CD4-positive, alpha-beta T cell treated with Interleukin-15 for 1 hour (primary cell): ENCODE data around the gene PABPN1.

Experiments
- DNase-seq: peaks from one replicate; pipeline ENCODE4 v3.0.0-alpha.2; 2020

PABPN1 gene

DNA sequence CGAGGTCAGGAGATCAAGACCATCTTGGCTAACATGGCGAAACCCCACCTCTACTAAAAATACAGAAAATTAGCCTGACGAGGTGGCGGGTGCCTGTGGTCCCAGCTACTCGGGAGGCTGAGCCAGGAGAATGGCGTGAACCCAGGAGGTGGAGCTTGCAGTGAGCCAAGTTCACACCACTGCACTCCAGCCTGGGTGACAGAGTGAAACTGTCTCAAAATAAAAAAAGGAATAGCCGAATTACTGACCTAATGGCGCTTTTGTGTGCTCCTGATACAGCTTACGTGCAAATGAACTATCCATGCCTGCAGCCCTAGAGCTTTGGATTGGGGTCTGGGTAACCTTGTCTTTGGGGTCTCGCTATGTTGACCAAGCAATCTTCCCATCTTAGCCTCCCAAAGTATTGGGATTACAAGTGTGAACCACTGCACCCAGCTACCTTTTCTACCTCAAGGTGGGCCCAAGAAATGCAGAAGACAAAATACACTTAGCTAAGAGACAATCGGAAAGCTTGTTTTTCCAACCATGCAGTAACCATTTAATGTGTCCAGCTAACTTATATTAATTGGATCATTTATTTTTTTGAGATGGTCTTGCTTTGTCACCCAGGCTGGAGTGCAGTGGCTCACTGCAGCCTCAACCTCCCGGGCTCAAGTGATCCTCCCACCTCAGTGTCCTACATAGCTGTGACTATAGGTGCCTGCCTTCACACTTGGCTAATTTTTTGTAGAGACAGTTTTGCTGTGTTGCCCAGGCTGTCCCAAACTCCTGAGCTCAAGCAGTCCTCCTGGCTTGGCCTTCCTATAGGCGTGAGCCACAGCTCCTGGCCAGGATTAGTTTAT lies 5.5 kb downstream of the PABPN1 start:
- DNase-seq: no peak

DNA sequence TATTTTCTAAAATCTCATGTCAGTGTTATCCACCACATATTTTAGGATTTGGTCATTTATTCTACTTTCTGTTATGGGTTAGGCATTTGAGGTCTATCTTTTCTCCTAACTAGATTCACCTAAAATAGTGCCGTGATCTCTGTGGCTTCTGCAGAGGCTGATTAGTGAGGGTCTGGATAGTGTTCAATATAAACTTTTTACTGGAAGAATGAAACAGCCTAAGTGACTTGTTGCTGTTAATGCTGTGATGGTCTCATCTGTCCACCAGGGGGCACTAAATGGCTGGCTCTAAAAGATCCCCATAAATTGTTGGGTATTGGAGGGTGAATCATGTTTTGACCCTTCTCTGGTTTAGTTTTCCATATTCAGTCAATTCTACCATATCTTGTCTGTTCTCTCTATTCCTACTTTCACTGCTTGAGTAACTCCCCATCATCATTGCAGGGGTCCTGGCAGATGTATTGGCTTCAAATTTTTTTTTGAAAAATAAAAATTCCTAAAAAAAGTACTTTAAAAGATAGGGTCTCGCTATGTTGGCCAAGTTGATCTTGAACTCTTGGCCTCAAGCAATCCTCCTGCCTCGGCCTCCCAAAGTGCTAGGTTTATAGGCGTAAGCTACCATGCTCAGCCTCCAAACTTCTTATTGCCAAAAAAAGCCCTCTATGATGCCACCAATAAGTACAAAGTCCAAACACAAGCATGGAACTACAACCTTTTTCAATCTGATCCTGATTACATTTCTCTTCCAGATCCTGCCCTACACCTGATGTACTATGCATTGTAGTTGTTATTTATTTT lies 6.9 kb downstream of the PABPN1 start:
- DNase-seq: peak; percentile 63

DNA sequence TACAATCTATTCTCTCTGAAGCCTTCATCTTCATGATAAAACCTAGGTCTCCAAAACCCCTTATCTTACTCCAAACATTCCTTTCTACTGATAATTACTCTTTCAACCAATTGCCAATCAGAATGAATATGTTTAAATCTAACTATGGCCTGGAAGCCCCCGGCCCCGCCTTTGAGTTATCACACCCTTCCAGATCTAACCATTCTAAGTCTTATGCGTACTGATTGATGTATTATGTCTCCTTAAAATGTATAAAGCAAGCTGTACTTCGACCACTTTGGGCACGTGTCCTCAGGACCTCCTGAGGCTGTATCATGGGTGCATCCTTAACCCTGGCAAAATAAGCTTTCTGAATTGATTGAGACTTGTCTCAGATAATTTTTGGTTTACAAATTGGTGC lies 14.4 kb downstream of the PABPN1 start:
- no peak for DNase-seq

DNA sequence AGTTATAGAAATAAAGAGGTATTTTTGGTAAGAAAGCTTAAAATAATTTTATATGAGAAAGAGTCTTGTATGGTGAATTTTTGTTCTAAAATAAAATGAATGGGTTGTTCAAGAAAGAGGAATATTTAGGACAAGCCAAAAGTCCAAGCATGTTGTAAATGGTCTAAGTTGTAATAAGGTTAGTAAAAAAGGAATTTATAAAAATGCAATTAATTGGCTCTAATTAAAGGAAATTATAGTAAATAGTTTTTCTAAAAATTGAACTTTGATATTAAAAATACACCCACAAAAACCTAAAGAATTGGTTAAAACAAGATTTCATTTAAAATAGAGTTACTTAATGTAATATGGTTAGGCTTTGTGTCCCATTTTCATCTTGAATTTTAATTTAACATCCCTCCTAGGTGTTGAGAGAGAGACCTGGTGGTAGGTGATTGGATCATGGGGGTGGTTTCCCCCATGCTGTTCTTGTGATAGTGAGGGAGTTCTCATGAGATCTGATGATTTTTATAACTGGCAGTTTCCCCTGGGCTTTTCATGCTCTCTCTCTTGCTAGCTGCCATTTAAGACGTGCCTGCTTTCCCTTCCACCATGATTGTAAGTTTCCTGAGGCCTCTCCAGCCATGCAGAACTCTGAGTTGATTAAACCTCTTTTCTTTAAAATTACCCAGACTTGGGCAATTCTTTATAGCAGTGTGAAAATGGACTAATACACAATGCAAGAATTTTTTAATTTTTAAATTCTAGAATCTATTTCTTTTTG lies 18.4 kb downstream of the PABPN1 start:
- no peak for DNase-seq

DNA sequence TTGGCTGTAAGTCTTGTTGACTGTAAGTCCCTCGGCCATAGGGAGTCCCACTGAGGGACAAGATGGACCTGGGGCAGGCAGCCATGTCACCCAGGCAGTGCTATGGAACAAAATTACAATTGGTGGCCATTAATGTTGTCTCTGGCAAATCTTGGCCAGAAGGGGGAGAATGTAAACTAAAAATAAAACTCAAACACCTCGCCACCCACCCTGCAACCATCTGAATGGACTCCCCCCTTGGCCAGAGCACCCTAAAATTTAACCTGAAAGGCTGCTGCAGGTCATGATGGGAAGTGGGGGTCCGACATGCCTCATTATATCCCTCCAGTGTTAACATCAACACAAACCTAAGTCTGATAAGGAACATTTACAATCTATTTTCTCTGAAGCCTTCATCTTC lies 23.2 kb downstream of the PABPN1 start:
- DNase-seq: no peak

DNA sequence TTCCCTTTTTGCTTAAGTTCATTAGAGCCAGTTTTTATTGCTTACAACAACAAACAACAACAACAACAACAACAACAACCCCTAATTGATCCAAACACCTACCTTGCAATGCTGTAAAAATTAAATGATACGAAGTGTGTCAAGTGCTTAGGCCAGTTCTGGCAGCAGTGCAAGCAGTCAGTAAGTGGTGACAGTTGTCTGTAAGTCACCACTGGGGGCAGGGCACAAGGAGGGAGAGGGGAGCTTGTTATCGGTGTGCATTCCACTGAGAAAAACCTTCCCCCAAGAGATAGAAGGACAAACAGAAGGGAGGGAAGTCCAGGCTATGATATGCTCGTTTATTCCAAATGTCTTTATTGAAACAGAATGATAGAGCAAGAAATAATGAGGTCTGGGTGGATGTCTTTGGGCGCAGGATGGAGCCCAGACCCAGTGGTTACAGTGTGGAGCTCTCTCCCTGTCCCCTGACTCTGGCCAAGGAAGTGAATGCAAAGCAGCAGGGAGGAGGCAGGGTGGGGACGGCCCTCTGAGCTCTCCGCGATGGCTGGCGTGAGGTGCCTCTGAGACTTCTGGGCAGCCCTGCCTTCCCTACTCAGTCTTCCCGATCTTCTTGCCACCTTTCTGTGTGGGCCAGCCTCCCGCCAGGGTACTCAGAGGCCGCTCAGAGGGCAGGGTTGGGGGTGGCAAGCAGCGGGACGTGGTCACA lies 24.9 kb downstream of the PABPN1 start:
- no peak for DNase-seq

DNA sequence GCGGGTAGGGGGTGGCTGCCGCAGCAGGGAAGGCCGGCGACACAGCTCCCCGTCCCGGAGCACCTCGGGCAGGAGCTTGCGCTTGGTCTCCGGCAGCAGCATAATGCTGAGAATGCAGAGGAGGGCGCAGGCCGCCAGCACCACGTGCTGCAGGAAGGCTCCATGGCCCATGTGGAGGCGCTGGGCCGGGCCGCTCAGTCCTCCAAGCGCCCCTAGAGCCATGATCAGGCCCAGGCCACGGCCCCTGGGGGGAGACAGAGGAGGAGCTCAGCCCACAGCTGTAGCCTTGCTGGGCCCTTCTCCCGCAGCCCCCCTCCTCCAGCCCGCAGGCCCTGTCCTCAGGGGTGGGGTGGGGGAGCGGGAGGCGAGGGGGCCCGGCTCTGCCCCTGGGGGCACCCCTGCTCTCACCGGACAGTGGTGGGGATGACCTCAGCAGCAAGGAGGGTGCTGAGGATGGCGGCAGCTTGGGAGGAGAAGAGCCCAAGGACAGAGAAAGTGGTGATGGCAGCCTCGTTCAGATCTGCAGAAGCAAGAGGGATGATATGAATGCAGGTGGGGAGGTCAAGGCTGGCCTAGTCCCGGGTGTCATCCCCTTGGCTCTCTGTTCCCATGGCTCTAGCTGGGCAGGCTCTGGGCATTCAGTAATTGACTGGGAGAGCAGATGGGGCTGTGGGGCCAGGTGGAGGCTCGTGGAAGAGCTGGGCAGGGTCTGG lies 25.6 kb downstream of the PABPN1 start:
- no peak for DNase-seq

DNA sequence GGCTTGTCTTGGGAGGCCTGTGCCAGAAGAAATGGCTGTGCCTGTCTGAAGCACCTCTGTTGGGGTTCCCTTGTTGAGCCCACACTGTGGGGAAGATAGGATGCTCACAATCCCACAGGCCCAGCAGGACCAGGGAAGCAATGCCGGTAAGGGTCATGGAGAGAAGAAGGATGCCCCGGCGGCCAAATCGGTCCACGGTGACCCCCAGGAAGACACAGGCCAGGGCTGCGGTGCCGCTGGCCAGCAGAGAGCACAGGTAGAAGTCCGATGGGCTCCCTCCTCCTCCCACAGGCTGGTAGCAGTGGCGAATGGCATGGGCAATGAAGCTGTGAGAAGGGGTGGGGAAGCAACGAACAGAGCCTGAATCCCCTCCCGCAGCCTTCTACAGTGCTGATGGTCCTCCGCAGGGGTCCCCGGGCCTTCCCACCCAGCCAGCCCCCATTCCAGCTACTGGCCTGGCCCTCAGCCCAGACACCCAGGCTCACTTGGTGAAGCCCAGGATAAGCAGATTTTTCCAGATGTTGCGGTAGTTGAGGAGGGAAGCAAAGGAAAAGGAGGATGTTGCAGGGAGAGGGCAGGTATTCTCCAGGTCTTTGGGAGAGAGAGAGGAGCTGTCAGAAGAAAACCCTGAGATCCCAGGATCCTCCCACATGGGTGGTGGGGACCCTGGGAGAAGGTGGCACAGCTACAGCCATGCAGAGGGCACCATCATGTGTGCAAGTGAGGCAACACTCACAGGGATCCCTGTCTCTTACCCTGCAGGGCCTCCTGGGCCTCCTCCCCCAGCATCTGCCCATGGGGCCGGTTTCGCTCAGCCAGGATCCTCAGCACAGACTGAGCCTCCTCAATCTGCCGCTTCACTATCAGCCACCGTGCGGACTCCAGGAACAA lies 26.4 kb downstream of the PABPN1 start:
- no peak for DNase-seq

DNA sequence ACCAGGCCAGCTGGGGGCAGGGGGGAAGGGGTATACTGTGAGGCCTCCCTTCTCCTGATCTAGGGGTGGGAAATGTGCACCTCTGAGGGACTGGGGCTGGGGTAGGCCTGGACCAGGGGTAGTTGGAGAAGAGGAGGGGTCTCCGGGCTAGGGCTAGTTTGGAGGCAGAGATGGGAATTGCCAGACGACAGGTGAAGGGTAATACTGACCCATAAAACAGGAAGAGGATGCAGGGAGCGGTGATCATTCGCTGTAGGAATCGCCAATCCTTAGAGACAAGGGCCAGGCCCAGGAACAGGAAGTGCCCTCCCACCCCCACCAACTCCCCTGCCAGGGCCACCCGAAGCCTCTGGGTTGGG lies 27.0 kb downstream of the PABPN1 start:
- no peak for DNase-seq

DNA sequence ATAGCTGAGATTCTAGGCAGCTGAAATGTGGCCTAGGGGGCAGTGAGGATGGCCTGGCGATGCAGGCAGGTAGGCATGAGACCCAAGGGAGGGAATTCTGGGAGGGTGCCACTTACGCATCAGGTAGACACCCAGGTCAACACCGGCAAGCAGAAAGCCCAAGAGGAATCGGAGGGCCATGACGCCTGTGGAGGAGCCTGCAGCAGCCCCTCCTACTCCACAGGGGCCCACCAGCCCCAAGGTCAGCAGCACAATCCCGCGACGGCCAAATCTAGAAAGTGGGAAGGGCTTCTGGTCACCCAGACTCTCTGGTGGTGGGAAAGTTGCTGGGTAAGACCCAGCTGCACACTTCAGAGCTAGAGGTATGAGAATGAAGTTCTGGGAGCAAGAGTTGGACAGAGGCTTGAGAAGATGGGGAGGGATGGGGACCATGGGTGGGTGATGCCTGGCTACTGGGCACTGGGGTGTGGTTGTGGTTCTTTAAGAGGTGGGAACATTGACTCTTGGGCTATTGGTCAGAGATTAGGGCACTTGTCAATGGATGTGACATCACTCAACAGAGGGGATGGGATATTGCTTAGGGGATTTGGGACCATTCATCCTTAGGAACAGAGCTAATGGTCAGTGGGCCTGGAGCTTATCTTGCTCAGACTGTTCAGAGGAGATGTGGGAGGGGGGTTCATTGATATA lies 28.0 kb downstream of the PABPN1 start:
- DNase-seq: no peak

DNA sequence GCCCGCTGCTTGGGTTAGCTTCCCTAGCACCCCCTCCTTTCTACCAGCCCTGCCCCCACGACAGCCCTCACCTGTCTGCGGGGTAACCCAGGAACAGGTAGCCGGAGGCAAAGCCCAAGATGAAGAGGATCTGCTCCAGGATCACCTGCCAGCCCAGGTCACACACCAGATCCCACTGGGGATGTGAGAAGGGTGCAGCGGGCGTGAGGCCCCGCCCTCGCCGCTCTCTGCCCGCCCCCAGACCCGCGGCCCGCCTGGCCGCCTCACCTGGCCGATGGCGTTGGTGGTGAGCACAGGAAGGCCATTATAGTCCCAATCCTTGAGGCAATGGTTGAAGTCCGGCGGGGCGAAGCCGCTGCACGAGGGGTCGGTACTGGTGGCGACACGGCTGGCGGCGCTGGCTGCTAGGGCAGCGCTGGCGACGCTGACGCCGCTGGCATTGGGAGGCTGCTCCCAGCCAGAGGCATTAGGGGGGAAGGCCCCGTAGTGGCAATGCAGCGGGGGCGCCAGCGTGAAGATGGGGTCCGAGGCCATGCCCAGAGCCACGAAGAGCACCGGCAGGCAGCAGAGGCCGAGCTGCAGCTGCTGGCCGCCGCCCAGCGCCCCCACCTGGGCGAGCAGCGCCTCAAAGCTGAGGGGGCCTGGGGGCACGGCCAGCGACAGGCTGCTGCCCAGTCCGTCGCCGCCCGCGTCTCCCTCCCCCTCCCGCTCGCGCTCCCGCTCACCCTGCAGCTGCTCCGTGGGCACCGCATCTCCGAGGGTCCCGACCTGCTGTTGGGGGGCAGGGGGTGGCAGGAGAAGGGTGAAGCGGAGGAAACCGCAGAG lies 30.6 kb downstream of the PABPN1 start:
- no peak for DNase-seq

DNA sequence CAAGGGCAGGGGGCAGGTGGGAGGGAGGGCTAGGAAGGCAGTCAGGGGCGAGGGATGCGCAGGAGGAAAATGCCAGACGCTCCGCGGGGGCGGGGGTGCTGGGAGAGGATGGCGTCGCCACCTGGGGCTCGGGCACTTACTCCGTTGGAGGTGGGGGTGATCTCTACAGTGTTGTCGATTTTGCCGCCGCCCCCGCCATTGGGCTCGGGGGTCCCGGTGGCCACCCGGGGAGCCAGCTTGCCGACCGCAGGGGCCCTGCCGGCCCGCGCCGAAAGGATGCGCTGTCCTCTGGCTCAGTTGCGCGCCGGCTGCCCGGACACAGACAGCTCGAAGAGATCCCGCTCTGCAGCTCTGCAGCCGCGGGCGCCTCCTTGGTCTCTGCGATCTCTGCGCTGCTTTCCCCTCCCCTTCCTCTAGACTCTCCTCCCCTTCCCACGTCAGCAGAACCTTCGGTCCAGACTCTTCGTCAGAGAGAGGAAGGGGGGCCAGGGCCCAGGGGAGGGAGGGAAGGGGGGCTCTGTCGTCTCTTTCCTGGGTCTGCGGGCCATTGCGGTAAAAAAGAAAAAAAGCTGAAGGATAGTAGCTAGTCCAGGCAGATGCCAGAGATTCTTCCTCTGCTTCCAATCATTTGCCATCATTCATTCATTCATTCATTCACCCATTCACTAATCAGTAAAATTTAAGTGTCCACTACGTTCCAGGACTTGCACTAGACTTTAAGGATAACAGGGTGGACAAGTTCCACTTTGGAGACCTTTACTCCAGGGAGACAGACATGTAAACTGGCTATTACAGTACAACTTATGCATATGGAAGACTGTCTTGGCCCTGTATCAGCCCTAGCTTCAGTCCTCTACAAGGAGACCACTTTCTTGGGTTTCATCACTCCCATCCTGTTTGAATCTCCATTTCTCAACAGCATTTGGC lies 31.5 kb downstream of the PABPN1 start, which contains the start of gene SLC22A17:
SLC22A17 (minus strand) TSS at position 382 of the 927 bp plus-strand sequence.
- peak; percentile 74 for DNase-seq

DNA sequence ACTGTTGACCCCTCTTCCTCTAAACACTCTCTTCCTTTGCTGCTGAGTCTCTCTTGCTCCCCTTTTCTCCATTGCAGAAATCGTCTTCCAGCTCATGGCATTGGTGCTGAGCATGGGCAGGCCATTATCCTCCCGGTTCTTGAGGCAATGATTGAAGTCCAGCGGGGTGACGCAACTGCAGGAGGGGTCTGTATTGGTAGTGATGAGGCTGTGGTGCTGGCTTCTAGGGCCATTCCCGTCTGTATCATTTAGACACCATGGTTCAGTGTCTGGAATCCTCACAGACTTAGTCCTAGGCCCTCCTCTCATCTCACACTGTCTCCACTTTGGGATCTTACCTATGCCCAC lies 32.1 kb downstream of the PABPN1 start:
- no peak for DNase-seq

DNA sequence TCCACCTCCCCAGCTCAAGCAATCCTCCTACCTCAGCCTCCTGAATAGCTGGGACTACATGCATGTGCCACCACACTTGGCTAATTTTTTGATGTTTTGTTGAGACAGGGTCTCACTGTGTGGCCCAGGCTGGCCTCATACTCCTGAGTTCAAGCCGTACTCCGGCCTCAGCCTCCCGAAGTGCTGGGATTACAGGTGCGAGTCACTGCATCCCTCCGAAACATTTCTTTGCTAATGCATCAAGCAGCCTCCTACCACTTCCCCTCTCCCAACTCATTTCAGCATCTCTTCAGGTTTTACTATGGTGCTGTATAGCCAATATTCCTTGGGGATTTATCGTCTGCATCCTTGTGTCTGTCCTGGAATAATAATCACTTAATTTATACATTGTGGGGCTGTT lies 33.7 kb downstream of the PABPN1 start:
- DNase-seq: no peak

DNA sequence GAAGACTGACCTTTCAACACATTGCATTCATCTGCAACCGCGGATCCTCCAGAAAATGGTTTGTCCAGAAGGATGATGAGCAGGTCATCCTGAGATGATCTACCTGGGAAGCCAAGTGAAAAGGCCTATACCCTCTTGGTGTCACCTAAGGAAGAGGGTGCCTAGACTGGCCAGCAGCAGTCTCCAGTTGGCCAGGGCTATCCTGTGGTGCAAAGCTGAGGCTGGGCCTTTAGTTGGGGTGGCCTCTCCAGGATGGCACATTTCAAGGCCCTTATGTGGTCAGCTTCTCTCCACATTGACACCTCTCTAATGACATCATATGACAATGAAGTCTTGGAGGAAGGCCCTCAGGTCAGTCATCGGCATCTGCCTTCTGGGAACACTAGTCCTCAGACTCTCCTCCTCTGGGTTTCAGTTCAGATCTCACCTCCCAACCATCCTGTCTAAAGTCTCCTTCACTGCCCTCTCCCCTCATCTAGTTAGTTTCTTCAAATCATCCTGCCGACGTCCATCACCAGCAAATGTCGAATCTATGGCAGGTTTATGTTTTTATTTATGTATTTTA lies 34.7 kb downstream of the PABPN1 start:
- DNase-seq: no peak

DNA sequence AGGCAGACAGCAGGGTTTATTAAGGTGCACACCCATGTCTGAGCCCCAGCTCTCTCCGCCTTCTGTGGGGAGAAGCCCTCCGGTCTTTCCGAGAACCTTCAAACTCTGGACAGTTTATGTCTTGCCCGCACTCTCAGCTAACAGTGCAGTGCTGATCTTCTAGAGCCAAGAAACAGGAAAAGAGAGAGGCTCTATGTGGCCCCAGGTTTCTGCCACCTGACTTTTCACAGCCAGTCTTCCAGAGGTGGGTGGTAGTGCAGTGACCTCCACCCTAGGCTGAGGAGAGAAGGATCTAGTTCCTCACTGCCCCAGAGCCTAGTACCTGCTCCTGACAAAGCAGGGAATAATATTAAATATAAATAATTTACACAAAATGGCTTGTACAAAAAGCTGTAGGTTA lies 35.4 kb downstream of the PABPN1 start:
- DNase-seq: no peak

DNA sequence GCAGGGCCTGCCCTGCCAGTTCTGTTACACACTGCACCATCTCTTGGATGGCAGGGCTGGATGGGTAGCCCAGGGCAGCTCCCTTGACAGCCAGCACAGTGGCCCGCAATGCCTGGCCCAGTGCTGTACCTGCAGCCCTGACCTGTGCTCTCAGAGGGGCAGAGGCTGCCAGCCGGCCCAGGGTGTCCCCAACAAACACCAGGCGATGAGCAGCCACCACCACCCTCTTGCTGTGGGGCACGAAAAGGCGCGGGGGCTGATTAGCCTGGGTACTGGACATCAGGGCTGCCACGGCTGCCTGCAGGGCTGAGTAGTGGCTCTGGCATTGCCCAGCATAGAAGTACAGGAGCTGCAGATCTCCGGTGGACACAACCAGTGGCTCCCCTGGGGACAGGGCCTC lies 36.0 kb downstream of the PABPN1 start:
- DNase-seq: no peak

DNA sequence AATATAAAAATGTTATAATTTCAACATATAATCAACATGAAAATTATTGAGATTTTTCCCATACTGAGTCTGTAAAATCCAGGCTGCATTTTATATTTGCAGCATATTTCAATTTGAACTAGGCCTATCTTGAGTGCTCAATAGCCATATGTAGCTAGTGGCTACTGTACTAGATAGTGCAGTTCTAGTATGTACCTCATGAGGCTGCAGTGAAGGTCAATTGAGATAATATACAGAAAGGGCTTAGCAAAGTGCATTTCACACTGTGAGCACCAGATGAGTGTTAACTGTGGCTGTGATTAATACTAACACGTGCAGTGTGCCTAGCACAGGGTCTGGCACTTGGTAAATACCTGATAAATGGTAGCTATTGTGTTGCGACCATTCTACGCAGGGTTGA lies 36.8 kb downstream of the PABPN1 start:
- no peak for DNase-seq
